Tibial nerve (tissue), 4 donors: ENCODE data around the gene CSRP3. TPM values are rescaled to one million over a fixed set of nuclear protein-coding genes. Genes with fewer than 3 reads are reported as not detected.

ENCODE experiments used
- DNase-seq, 2 donors: peaks; one replicate each; pipeline ENCODE4 v3.0.0-alpha.2; 2019; ENCODE audit warnings: low spot score in 2 of 2
- H3K27ac ChIP-seq, 4 donors: fragments of 200-600 bp; sonication (generic) in 3 of 4; one replicate each; pipeline ENCODE4 v1.5.1; 2017 to 2019; ENCODE audit warnings: mild to moderate bottlenecking in 1 of 4
- H3K27me3 ChIP-seq, 2 donors: fragments of 200-600 bp; sonication (generic) in 1 of 2; one replicate each; pipeline versions ENCODE4 v1.5.1 to v1.6.0; 2017 to 2019
- H3K36me3 ChIP-seq, 3 donors: fragments of 200-600 bp; sonication (generic); one replicate each; pipeline ENCODE4 v1.5.1; 2018 to 2019
- H3K4me1 ChIP-seq, 4 donors: fragments of 200-600 bp; sonication (generic) in 3 of 4; one replicate each; pipeline ENCODE4 v1.5.1; 2017 to 2019
- H3K4me3 ChIP-seq, 4 donors: fragments of 200-600 bp; sonication (generic) in 3 of 4; one replicate each; pipeline ENCODE4 v1.5.1; 2017 to 2019; ENCODE audit warnings: mild to moderate bottlenecking in 1 of 4, moderate library complexity in 1 of 4
- H3K9me3 ChIP-seq, 4 donors: fragments of 200-600 bp; sonication (generic) in 3 of 4; one replicate each; pipeline ENCODE4 v1.5.1; 2017 to 2019
- CTCF ChIP-seq, 5 experiments: fragments of 200-600 bp in 3 of 5; fragments of 450-650 bp in 2 of 5; sonication (generic) in 3 of 5; IDR thresholded peaks; one replicate each; pipeline ENCODE4 v1.5.1; 2016 to 2019; ENCODE audit warnings: antibody characterized with exemption in 5 of 5, mild to moderate bottlenecking in 3 of 5, moderate library complexity in 2 of 5
- EP300 ChIP-seq, 2 donors: sonication (generic); formaldehyde crosslinking; IDR thresholded peaks; one replicate each; pipeline ENCODE4 v1.6.1; 2017; ENCODE audit warnings: antibody characterized with exemption in 2 of 2, mild to moderate bottlenecking in 1 of 2
- POLR2A ChIP-seq, 2 donors: fragments of 450-650 bp; IDR thresholded peaks; one replicate each; pipeline ENCODE4 v1.6.1; 2017; ENCODE audit warnings: antibody characterized with exemption in 2 of 2, mild to moderate bottlenecking in 2 of 2, moderate library complexity in 2 of 2
- WGBS, 2 donors: methylation state at CpG; one replicate each; pipeline ENCODE4 v1.1.5; 2018; 5-methylcytosine and 5-hydroxymethylcytosine counted together
- total RNA-seq, 4 donors: library from RNA; depleted of rRNA; stranded (reverse); fragments of >200 nt; gene quantifications; one replicate each; pipeline ENCODE4 v1.1.0, GENCODE V29; 2016

The CSRP3 gene
- total RNA-seq, 4 donors from 2014 or later: not detected

GRCh38 chr11:19234231-19234817, 32.5 kb upstream of the CSRP3 start:
- Histone ChIP-seq H3K27me3 (peaks cover 0 to 18% of the 10 kb centered on the region in 2 donors), H3K4me3 (no peak overlapping the region), H3K36me3 (no peaks in the 10 kb centered on the region), H3K4me1 (no peaks in the 10 kb centered on the region), H3K27ac (no peak overlapping the region), H3K9me3 (no peaks in the 10 kb centered on the region)
- no peak for TF ChIP-seq CTCF (IDR thresholded peaks at IDR 0.05)
- TF ChIP-seq EP300 (IDR thresholded peaks at IDR 0.05): no peak
- no peak for TF ChIP-seq POLR2A (IDR thresholded peaks at IDR 0.05)
- no peak for DNase-seq
- 95 to 97% methylated on average over 5 of the region's 5 CpGs for WGBS, 2 donors

- Histone ChIP-seq H3K27me3 (peaks cover 0 to 7% of the 10 kb centered on the region in 2 donors), H3K4me1 (no peaks in the 10 kb centered on the region), H3K27ac (no peak overlapping the region), H3K36me3 (no peaks in the 10 kb centered on the region), H3K4me3 (no peak overlapping the region), H3K9me3 (no peaks in the 10 kb centered on the region)
- DNase-seq: no peak
- no peak for TF ChIP-seq EP300 (IDR thresholded peaks at IDR 0.05)
- no peak for TF ChIP-seq POLR2A (IDR thresholded peaks at IDR 0.05)
- no peak for TF ChIP-seq CTCF (IDR thresholded peaks at IDR 0.05)
- 68 to 69% methylated on average over 6 of the region's 6 CpGs for WGBS, 2 donors
These were observed 31.2 kb upstream of the CSRP3 start for GRCh38 chr11:19232910-19233503.

GRCh38 chr11:19229671-19230070, 27.9 kb upstream of the CSRP3 start:
- Histone ChIP-seq H3K27me3 (no peaks in the 10 kb centered on the region), H3K4me1 (no peaks in the 10 kb centered on the region), H3K9me3 (no peaks in the 10 kb centered on the region), H3K27ac (no peak overlapping the region), H3K36me3 (no peaks in the 10 kb centered on the region), H3K4me3 (no peak overlapping the region)
- WGBS, 2 donors: 94 to 99% methylated on average over 5 of the region's 5 CpGs
- no peak for DNase-seq
- TF ChIP-seq EP300 (IDR thresholded peaks at IDR 0.05): no peak
- no peak for TF ChIP-seq POLR2A (IDR thresholded peaks at IDR 0.05)
- no peak for TF ChIP-seq CTCF (IDR thresholded peaks at IDR 0.05)

GRCh38 chr11:19228968-19229367, 27.2 kb upstream of the CSRP3 start:
- Histone ChIP-seq H3K9me3 (no peaks in the 10 kb centered on the region), H3K27me3 (no peaks in the 10 kb centered on the region), H3K4me3 (no peak overlapping the region), H3K36me3 (no peaks in the 10 kb centered on the region), H3K4me1 (no peaks in the 10 kb centered on the region), H3K27ac (no peak overlapping the region)
- WGBS, 2 donors: 85 to 92% methylated on average over 3 of the region's 3 CpGs
- TF ChIP-seq POLR2A (IDR thresholded peaks at IDR 0.05): no peak
- no peak for TF ChIP-seq CTCF (IDR thresholded peaks at IDR 0.05)
- TF ChIP-seq EP300 (IDR thresholded peaks at IDR 0.05): no peak
- DNase-seq: no peak

GRCh38 chr11:19226378-19227195, 24.8 kb upstream of the CSRP3 start:
- Histone ChIP-seq H3K9me3 (no peaks in the 10 kb centered on the region), H3K4me3 (no peak overlapping the region), H3K4me1 (no peaks in the 10 kb centered on the region), H3K27me3 (no peaks in the 10 kb centered on the region), H3K27ac (no peak overlapping the region), H3K36me3 (no peaks in the 10 kb centered on the region)
- DNase-seq: no peak
- WGBS, 2 donors: 85 to 90% methylated on average over 6 of the region's 6 CpGs
- TF ChIP-seq POLR2A (IDR thresholded peaks at IDR 0.05) (no peak), EP300 (IDR thresholded peaks at IDR 0.05) (no peak)
